Measurements from ENCODE around the gene GUCY1A2.

DNA sequence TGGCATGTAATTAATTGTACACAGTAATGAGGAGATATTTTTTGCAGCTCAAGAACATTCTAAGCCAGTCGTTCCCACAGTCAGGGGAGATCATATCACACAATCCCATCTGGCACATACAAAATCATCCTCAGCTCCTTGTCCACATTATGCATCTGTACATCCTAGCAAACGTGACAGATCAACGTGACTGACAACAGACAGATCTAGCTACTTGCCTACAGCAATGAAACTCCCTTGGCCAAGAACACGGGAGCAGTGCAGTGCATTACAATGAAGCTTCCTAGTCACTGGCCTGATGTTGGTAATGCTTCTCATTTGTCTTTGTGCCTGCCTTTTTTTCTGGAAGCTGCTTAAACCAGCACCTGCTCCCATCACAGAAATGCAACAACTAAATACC is 24.5 kb upstream of the GUCY1A2 start:
- TF ChIP-seq CTCF (IDR thresholded peaks at IDR 0.05) (no peak), ZFX (IDR thresholded peaks at IDR 0.05; ENCODE audit: borderline replicate concordance) (no peak)

Measured in 22Rv1 (cell line).